ENCODE results near the gene FCN3.
A peak's percentile ranks its signal among the peaks of the same experiment; 100 is the strongest.
"Not testable (repeated sequence)": the region's sequence is repeated elsewhere in the genome, so short reads cannot be mapped to it uniquely, and the experiment has no call there.

The FCN3 gene

GRCh38 chr1:27374362-27375086 lies at the start of gene FCN3:
Gene FCN3, minus strand, starts transcription at chr1:27374824. Its CDS starts 6 bp downstream, at chr1:27374818.
- DNase-seq (ENCODE audit: low spot score): no peak

DNA sequence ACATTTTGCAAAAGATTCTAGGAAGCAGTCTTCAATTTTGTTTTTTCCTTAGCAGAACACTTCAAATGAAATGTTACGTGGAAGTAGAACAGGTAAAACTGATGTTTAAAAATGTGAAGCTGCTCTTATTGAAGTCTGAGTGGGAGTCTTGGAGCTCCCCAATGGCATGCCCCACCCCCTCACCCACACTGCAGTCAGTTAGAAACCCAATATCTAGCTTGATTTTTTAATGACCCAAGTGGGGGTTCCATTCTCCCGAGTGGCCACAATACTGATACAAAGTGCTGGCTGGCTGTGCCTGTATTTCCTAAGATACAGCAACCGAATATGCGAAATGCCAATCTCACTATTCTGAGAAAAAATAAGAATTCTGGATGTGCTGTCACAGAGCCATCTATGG lies 49.1 kb upstream of the FCN3 start:
- no peak for DNase-seq (ENCODE audit: low spot score)

DNA sequence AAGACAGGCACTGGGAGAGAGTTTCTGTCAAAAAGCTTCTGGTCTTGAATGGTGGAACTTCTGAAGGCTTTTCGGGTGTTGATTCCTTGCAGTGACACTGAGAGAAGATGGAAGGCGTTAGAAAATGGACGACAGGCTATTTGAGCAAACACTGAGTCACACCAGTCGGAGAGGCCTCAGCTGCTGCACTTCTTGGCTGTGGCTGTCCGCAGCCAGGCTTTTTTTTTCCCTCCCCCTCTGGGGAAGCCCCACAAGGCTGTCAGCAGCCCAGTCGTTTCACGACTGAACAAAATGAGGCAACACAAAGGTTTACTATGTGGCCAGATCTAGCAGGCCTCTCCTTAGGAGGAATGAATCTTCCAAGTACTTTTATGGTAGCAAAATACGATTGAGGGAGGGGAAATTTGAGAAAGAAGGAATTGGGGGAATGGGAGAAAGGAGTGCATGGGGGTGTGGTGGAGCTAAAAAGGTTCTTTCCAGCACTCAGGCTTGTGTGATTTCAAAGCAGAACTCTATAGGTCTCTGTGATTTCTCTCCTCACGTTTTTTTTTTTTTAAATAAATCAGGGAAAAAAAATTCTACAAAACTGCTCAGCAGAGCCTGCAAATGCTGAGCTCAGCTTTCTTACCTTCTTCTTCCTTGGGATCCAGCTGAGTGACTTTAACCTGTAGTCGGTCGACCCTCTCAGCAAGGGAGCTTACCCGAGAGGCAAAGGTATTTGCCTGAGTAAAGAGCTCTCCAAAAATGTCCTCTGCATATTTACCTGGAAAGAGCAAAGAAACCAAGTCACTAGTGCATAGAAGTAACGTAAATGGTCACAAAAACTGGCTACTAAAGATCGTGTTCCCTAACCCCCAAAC lies 43.9 kb upstream of the FCN3 start:
- DNase-seq (ENCODE audit: low spot score): peak; percentile 92

DNA sequence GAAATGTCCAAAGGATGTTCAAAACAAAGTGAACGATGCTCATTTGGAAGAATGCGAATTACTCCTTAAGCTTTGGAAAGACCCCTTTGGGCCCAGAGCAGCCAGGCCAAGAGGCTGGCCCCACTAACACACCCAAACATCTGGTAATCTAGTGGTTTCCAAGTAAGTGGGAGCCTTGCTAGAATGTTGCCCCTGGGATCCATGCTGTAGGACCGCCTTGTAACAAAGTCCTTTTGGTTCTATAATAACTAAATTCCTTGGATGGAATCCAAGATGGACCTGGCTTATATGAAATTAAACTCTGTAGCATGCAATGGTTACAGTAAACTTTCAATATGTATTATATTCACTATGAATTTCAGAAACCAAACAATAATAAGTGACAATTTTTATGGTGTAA lies 43.1 kb upstream of the FCN3 start:
- no peak for DNase-seq (ENCODE audit: low spot score)

GRCh38 chr1:27416387-27417111 lies 41.9 kb upstream of the FCN3 start:
- peak; percentile 57 for DNase-seq (ENCODE audit: low spot score)

GRCh38 chr1:27414091-27414490 lies 39.5 kb upstream of the FCN3 start:
- DNase-seq (ENCODE audit: low spot score): no peak

GRCh38 chr1:27413004-27413403 lies 38.4 kb upstream of the FCN3 start:
- DNase-seq (ENCODE audit: low spot score): no peak

DNA sequence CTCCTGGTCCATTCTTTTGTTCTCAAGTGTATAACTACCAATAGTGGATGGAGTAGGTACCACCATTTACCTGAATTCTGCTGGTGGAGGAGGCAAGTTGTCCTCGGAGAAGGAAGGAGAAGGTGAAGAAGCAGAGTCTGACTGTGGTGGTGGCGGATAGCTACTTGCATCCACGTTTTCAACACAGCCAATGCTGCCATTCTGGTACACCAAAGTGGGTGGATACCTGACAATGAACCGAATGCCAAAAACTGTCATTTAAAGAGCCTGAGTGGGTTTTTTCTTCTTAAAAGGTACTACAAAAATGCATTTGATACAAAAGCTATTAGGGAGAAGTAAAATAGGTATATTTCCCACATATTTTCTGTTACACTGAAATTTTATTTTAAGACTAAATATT lies 37.9 kb upstream of the FCN3 start:
- no peak for DNase-seq (ENCODE audit: low spot score)

- DNase-seq (ENCODE audit: low spot score): no peak
These were observed 36.1 kb upstream of the FCN3 start for GRCh38 chr1:27410709-27411108.

- DNase-seq (ENCODE audit: low spot score): no peak
These were observed 35.0 kb upstream of the FCN3 start for GRCh38 chr1:27409669-27410068.

DNA sequence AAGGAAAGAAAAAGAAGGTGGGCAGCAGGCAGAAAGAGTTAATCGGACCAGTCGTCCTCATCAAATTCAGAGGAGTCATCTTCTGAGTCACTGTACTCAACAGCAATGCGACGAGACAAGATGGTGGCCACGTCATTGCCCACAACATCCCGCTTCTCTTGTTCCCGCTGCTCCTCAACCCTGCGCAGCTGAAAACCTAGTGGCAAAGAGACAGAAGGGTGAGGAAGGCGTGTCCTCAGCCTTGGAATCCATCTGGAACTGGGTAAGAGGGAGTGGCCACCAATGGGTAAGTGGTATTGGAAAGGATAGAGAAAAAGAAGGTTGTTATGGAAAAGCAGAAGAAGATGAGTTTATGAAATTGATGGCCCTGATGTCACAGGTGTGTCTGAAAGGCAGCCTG lies 33.5 kb upstream of the FCN3 start:
- DNase-seq (ENCODE audit: low spot score): no peak

- DNase-seq (ENCODE audit: low spot score): not testable (repeated sequence)
These were observed 32.2 kb upstream of the FCN3 start for GRCh38 chr1:27406791-27407190.

GRCh38 chr1:27406362-27406680 lies 31.7 kb upstream of the FCN3 start:
- DNase-seq (ENCODE audit: low spot score): no peak

- DNase-seq (ENCODE audit: low spot score): not testable (repeated sequence)
These were observed 31.2 kb upstream of the FCN3 start for GRCh38 chr1:27405598-27406361.

GRCh38 chr1:27405074-27405473 lies 30.4 kb upstream of the FCN3 start:
- DNase-seq (ENCODE audit: low spot score): peak; percentile 84

- DNase-seq (ENCODE audit: low spot score): no peak
These were observed 29.3 kb upstream of the FCN3 start for GRCh38 chr1:27403931-27404330.

DNA sequence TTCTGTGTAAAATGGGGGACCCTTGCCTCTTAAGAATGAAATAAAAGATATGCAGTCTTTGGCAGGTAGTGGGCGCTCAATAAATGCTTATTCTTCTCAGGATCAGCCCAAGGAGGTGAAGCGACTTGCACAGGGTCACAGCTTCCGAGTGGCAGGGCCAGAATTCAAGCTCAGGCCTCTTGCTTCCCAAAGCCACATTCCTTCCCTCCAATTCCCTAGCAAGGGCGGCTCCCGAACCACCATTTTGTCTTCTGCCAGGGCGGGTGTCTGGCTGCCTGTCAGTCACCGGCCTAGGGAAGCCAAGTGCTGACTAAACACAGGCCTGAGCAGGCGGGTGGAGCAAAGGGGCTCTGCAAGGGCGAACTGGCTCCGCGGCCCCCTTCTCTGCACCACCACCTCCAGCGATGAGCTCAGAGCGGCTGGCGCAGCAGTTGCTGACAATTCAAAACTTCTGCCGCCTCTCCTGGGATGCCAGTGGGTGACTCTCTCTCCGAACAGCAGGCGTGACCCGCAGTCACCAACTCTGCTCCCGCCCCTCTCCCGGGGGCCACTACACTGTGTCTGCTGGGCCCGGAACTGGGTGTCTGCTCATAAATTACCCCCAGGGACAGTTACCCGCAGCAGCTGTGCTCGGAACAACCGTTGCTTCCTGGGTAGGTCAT lies 28.6 kb upstream of the FCN3 start:
- DNase-seq (ENCODE audit: low spot score): peak; percentile 81

DNA sequence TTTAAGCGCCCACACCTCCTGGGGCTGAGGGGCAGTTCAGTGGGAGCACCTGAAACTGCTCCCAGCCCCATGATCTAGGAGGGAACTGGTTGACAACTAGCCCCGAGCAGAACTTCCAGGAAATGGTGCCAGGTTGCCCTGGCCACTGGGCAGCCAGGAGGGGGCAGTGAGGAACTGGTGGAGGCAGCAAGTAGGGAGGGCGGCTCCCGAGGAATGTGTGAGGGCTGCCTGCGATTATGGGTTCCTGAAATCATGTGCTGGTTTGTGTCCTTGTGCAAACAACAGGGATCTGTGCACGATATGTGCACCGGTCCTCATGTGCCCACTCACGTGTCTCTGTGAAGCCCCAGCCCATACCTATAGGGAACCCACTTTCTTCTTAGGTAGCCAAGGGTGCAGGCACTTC lies 27.7 kb upstream of the FCN3 start:
- DNase-seq (ENCODE audit: low spot score): peak; percentile 82

DNA sequence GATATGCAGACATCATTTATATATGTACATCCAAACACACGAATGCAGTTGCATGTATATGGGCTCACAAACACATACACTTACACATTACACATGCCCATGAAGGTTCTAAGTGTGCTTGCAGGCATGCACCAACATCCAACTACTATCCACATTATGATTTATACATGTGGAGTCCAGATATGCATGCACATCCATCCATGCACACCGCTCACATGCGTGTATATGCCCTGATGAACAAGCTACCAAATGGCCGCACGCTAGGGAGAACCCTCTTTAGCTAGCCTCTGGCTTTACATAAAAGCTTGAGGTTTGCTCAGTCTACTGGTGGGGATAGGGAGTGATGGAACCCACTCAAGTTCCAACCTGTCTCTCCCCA lies 26.3 kb upstream of the FCN3 start:
- no peak for DNase-seq (ENCODE audit: low spot score)

GRCh38 chr1:27400082-27400962 lies 25.7 kb upstream of the FCN3 start:
- no peak for DNase-seq (ENCODE audit: low spot score)

All from GM03348 (cell line).